GM06990 (cell line): Measurements from ENCODE around the gene KCNG2.

Source experiments
- DNase-seq: peaks from one replicate; pipeline ENCODE4 v3.0.0-alpha.2; 2011; ENCODE audit not compliant: insufficient read length; ENCODE audit errors: extremely low read depth
- H3K27me3 ChIP-seq: replicated peaks from 2 replicates; pipeline ENCODE4 v1.6.0; 2011; ENCODE audit warnings: low read length; ENCODE audit not compliant: control insufficient read depth, insufficient read depth
- H3K36me3 ChIP-seq: 2 replicates; pipeline ENCODE4 v1.5.1; 2011; ENCODE audit warnings: low read length; ENCODE audit not compliant: control insufficient read depth, insufficient read depth
- H3K4me3 ChIP-seq: replicated peaks from 2 replicates; pipeline ENCODE4 v1.5.1; 2011; ENCODE audit warnings: low read depth, mild to moderate bottlenecking, control low read depth, low read length
- TF ChIP-seq, protein P1 (sequence below): IDR thresholded peaks from 2 replicates; pipeline ENCODE4 v1.5.1; 2011; ENCODE audit warnings: low read length, control low read depth, mild to moderate bottlenecking, inconsistent platforms; ENCODE audit not compliant: insufficient read depth, poor library complexity, severe bottlenecking

Gene KCNG2

DNA sequence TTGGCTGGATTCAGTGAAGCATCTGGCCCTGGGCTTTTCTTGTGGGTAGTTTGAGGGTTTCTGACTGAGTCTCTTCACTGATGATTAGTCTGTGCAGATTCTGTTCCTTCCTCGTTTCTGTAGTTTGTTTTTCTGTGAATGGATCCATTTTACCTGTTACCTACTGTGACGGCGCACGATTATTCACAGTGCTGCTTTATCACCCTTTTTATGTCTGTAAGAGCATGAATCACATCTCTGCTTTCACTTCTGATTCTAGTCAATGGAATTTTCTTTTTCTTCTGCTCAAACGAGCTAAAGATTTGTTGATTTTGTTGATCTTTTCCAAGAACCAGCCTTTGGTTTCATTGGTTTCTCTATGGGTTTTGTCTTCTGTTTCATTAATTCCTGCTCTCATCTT lies 92.9 kb downstream of the KCNG2 start:
- Histone ChIP-seq H3K36me3 (no peaks in the 10 kb centered on the region), H3K27me3 (no peaks in the 10 kb centered on the region), H3K4me3 (no peak overlapping the region)
- no peak for DNase-seq
- TF ChIP-seq, protein P1, sequence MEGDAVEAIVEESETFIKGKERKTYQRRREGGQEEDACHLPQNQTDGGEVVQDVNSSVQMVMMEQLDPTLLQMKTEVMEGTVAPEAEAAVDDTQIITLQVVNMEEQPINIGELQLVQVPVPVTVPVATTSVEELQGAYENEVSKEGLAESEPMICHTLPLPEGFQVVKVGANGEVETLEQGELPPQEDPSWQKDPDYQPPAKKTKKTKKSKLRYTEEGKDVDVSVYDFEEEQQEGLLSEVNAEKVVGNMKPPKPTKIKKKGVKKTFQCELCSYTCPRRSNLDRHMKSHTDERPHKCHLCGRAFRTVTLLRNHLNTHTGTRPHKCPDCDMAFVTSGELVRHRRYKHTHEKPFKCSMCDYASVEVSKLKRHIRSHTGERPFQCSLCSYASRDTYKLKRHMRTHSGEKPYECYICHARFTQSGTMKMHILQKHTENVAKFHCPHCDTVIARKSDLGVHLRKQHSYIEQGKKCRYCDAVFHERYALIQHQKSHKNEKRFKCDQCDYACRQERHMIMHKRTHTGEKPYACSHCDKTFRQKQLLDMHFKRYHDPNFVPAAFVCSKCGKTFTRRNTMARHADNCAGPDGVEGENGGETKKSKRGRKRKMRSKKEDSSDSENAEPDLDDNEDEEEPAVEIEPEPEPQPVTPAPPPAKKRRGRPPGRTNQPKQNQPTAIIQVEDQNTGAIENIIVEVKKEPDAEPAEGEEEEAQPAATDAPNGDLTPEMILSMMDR = no peak

- Histone ChIP-seq H3K4me3 (no peak overlapping the region), H3K27me3 (no peaks in the 10 kb centered on the region), H3K36me3 (no peaks in the 10 kb centered on the region)
- TF ChIP-seq, protein P1 = no peak
- DNase-seq = no peak
Observed at GRCh38 chr18:79896738-79897137, 99.0 kb downstream of the KCNG2 start.

DNA sequence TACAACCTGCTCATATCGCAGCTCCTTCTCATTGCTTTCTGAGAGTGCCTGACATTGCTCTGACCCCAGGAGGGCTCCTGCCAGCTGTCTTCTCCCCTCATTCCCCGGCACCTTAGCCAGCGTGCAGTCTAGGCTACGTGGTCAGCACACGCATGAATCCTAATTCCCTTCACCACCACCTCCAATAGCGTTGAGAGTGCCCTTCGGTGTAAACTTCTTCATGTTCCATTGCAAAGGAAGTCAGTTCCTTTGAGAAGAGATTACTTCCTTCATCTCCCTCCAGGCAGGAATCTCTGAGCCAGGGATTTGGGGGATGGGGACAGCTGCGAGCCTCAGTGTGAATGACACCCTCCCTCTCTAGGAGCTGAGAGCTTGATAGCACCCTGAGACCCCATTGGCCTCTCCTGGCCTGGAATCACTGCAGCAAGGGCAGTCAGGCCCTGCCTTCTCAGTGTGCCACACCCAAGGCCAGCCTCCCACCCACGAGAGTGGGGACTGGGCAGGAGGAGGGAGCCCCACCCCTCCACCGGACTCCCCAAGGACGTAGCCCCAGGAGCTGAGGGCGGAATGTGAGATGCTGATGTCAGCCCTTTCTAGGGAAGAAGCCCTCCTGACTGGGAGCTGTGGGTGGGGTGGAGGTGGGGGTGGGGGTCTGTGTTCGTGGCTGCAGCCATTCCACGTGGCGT lies 100.3 kb downstream of the KCNG2 start:
- TF ChIP-seq, protein P1 = no peak
- no peaks in the 10 kb centered on the region for H3K27me3 ChIP-seq
- H3K4me3 ChIP-seq = no peak overlapping the region
- peaks cover 3% of the 10 kb centered on the region for H3K36me3 ChIP-seq
- no peak for DNase-seq

DNA sequence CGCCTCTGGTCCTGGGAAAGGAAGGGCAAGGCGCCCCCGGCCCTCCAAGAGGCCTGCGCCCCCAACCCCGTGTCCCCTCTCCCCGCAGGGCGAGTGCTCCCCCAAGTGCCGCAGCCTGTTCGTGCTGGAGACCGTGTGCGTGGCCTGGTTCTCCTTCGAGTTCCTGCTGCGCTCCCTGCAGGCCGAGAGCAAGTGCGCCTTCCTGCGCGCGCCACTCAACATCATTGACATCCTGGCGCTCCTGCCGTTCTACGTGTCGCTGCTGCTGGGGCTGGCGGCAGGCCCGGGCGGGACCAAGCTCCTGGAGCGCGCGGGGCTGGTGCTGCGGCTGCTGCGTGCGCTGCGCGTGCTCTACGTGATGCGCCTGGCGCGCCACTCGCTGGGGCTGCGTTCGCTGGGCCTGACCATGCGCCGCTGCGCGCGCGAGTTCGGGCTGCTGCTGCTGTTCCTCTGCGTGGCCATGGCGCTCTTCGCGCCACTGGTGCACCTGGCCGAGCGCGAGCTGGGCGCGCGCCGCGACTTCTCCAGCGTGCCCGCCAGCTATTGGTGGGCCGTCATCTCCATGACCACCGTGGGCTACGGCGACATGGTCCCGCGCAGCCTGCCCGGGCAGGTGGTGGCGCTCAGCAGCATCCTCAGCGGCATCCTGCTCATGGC lies 101.3 kb downstream of the KCNG2 start:
- H3K36me3 ChIP-seq = peaks cover 5% of the 10 kb centered on the region
- no peak overlapping the region for H3K4me3 ChIP-seq
- TF ChIP-seq, protein P1 = no peak
- no peaks in the 10 kb centered on the region for H3K27me3 ChIP-seq
- DNase-seq = no peak

DNA sequence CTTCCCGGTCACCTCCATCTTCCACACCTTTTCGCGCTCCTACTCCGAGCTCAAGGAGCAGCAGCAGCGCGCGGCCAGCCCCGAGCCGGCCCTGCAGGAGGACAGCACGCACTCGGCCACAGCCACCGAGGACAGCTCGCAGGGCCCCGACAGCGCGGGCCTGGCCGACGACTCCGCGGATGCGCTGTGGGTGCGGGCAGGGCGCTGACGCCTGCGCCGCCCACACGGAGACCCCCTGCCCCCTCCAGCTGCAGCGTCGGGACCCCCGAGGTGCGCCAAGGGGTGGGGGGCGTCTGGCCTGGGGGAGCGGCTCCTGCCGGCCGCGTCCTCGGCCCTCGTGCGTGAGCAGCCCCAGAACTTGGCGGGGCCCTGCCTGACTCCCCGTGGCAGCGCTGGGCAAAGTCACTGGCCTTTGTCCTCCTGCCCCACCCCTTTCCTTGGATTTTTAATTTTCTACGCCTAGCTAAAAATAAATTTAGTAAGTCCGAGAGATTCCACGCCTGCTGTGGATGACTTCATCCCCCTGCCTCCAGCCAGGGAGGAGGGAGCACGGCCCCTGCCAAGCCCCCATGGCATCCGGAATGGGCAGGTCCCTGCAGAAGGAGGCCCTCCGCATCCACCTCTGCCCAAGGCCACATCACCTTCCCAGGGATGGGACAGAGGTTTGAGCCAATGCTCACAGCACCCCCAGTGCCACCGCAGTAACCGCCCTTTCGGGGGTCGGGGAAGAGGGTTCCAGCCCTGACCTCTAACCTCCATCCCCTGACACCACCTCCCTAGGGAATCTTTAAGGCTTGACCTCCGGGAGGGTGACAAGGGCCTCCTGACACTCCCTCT lies 102.1 kb downstream of the KCNG2 start:
- DNase-seq = no peak
- Histone ChIP-seq H3K4me3 (no peak overlapping the region), H3K36me3 (peaks cover 5% of the 10 kb centered on the region)

More for the DNA sequence above, 102.1 kb downstream of the KCNG2 start:
- TF ChIP-seq, protein P1 = no peak
- H3K27me3 ChIP-seq = no peaks in the 10 kb centered on the region
